Measurements from ENCODE around the gene QRSL1. TPM values are rescaled to one million over a fixed set of nuclear protein-coding genes. Genes with fewer than 3 reads are reported as not detected.

Gene QRSL1
- total RNA-seq, 1 donor from 2014 or later: 23.0 TPM

DNA sequence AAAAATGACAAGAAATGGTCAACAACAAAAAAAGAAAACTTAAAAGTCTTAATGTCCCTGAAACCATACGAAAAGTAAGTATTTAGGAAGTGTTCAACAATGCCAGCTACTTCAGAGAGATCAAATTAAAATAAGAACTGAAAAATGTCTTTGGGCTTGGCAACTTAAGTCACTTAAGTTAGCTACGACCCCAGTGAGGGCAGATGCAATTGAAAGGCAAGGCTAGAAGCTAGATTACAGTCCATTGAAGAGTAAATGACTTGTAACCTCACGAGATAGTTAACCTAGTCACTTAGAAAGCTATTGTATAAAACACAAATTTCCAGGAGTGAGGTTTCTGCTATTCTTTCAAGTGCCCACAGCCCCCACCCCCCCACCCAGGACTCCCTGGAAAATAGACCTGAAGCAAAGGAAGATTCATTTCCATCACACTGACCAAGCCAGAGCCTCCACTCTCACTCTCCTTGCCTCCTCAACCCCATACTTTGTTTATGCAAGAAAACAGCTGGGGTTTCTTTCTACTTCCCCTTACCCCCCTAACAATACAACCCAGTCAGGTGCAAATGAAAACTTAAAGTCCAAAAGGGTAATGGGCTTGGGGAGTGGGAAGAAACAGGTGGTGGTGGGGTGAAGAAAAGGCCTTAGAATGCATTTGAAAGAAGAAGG, 14.7 kb upstream of the QRSL1 start:
- Histone ChIP-seq H3K36me3 (no peaks in the 10 kb centered on the region), H3K4me3 (no peak overlapping the region), H3F3A (ENCODE audit: low read depth) (peaks cover 3% of the 10 kb centered on the region), H4K20me1 (ENCODE audit: low read depth) (no peaks in the 10 kb centered on the region), H3K9me3 (ENCODE audit: low read depth) (no peaks in the 10 kb centered on the region), H2AFZ (replicated peaks) (no peak overlapping the region), H3K9ac (no peak overlapping the region), H3K27ac (no peak overlapping the region), H3K4me1 (peaks cover 11% of the 10 kb centered on the region), H3K79me2 (ENCODE audit: low read depth) (no peaks in the 10 kb centered on the region), H3K4me2 (no peak overlapping the region), H3K27me3 (no peaks in the 10 kb centered on the region)
- Mint-ChIP-seq H3K9me3 (no peaks in the 10 kb centered on the region), H3K27me3 (ENCODE audit: insufficient read depth, low read depth) (peaks cover 2% of the 10 kb centered on the region), H3K4me3 (no peak overlapping the region), H3K4me1 (no peaks in the 10 kb centered on the region), H3K27ac (no peak overlapping the region), H3K36me3 (no peaks in the 10 kb centered on the region)
- DNase-seq (ENCODE audit: low spot score): no peak
- TF ChIP-seq EZH2phosphoT487 (IDR thresholded peaks at IDR 0.05): no peak
- no peak for TF ChIP-seq EZH2 (IDR thresholded peaks at IDR 0.05)
- TF ChIP-seq, protein P1, sequence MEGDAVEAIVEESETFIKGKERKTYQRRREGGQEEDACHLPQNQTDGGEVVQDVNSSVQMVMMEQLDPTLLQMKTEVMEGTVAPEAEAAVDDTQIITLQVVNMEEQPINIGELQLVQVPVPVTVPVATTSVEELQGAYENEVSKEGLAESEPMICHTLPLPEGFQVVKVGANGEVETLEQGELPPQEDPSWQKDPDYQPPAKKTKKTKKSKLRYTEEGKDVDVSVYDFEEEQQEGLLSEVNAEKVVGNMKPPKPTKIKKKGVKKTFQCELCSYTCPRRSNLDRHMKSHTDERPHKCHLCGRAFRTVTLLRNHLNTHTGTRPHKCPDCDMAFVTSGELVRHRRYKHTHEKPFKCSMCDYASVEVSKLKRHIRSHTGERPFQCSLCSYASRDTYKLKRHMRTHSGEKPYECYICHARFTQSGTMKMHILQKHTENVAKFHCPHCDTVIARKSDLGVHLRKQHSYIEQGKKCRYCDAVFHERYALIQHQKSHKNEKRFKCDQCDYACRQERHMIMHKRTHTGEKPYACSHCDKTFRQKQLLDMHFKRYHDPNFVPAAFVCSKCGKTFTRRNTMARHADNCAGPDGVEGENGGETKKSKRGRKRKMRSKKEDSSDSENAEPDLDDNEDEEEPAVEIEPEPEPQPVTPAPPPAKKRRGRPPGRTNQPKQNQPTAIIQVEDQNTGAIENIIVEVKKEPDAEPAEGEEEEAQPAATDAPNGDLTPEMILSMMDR (IDR thresholded peaks at IDR 0.05): no peak

DNA sequence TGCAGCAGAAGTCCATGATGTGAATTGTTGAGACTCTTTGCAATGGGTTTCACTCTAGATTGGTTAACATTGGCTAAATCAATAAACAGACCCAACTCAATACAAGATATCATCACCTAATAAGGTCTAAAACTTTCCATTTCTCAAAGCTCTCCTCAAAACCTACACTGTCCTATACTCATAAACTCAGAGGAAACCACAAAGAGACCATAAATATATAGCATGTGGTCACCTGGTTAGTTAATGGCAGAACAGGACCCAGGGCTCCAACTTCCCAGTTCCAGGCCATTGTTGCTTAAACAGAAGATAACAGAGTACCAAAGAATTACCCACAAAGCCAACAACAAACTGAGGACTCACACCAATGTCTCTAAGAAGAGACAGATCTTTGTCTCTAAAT, 12.1 kb upstream of the QRSL1 start:
- Mint-ChIP-seq H3K36me3 (peaks cover 3% of the 10 kb centered on the region), H3K27me3 (ENCODE audit: insufficient read depth, low read depth) (peaks cover 2% of the 10 kb centered on the region), H3K9me3 (no peaks in the 10 kb centered on the region), H3K4me1 (no peaks in the 10 kb centered on the region), H3K27ac (no peak overlapping the region), H3K4me3 (no peak overlapping the region)
- H3K9me3 ChIP-seq (ENCODE audit: low read depth): no peaks in the 10 kb centered on the region
- H3F3A ChIP-seq (ENCODE audit: low read depth): peaks cover 3% of the 10 kb centered on the region
- H3K79me2 ChIP-seq (ENCODE audit: low read depth): no peaks in the 10 kb centered on the region
- no peak for DNase-seq (ENCODE audit: low spot score)
- H3K27me3 ChIP-seq: no peaks in the 10 kb centered on the region
- no peak overlapping the region for H2AFZ ChIP-seq (replicated peaks)
- TF ChIP-seq, protein P1 (IDR thresholded peaks at IDR 0.05): no peak
- TF ChIP-seq EZH2 (IDR thresholded peaks at IDR 0.05) (no peak), EZH2phosphoT487 (IDR thresholded peaks at IDR 0.05) (no peak)
- H3K27ac ChIP-seq: no peak overlapping the region
- no peak overlapping the region for H3K4me2 ChIP-seq
- H3K9ac ChIP-seq: no peak overlapping the region
- H3K4me3 ChIP-seq: no peak overlapping the region
- no peaks in the 10 kb centered on the region for H4K20me1 ChIP-seq (ENCODE audit: low read depth)
- H3K36me3 ChIP-seq: no peaks in the 10 kb centered on the region
- H3K4me1 ChIP-seq: peaks cover 11% of the 10 kb centered on the region

DNA sequence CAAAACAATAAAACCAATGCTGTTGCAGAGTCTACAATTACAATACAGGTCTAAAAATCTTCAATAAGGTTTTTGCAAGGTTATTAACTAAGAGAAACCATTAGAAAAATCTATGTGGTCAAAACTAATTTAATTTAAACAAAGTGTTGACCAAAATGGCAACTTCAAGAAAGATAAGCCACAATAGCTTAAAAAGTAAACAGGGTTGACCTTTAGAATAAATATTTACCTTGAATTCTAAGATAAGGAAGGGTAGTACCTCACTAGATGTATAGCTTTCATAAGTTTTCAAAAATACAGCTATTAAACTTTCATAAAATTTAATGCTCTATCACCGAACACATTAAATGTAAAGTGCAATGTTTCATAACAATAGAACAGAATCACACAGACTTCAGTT, 11.5 kb upstream of the QRSL1 start:
- H3K4me1 Mint-ChIP-seq: no peaks in the 10 kb centered on the region
- no peak overlapping the region for H3K4me3 Mint-ChIP-seq
- no peaks in the 10 kb centered on the region for H3K9me3 Mint-ChIP-seq
- no peaks in the 10 kb centered on the region for H3K9me3 ChIP-seq (ENCODE audit: low read depth)
- no peak overlapping the region for H3K4me2 ChIP-seq
- no peaks in the 10 kb centered on the region for H3K27me3 ChIP-seq
- TF ChIP-seq EZH2 (IDR thresholded peaks at IDR 0.05) (no peak), EZH2phosphoT487 (IDR thresholded peaks at IDR 0.05) (no peak)
- TF ChIP-seq, protein P1 (IDR thresholded peaks at IDR 0.05): no peak
- H3K36me3 ChIP-seq: no peaks in the 10 kb centered on the region
- no peaks in the 10 kb centered on the region for H4K20me1 ChIP-seq (ENCODE audit: low read depth)
- H2AFZ ChIP-seq (replicated peaks): no peak overlapping the region
- peaks cover 11% of the 10 kb centered on the region for H3K4me1 ChIP-seq
- no peak overlapping the region for H3K27ac Mint-ChIP-seq
- peaks cover 3% of the 10 kb centered on the region for H3F3A ChIP-seq (ENCODE audit: low read depth)
- no peak overlapping the region for H3K9ac ChIP-seq
- no peak overlapping the region for H3K27ac ChIP-seq
- no peak overlapping the region for H3K4me3 ChIP-seq
- DNase-seq (ENCODE audit: low spot score): no peak
- H3K27me3 Mint-ChIP-seq (ENCODE audit: insufficient read depth, low read depth): no peaks in the 10 kb centered on the region
- H3K79me2 ChIP-seq (ENCODE audit: low read depth): no peaks in the 10 kb centered on the region
- H3K36me3 Mint-ChIP-seq: peaks cover 7% of the 10 kb centered on the region

Data from neural progenitor cell (in vitro differentiated cells).